GM19025 (cell line): ENCODE data around the gene FAM234B.

Experiments
- ATAC-seq: cut with Tn5 transposase; IDR thresholded peaks from one replicate; pipeline ENCODE4 v1.9.1; 2021; ENCODE audit warnings: mild to moderate bottlenecking, low read depth, moderate library complexity; ENCODE audit not compliant: unreplicated experiment

Gene FAM234B, protein sequence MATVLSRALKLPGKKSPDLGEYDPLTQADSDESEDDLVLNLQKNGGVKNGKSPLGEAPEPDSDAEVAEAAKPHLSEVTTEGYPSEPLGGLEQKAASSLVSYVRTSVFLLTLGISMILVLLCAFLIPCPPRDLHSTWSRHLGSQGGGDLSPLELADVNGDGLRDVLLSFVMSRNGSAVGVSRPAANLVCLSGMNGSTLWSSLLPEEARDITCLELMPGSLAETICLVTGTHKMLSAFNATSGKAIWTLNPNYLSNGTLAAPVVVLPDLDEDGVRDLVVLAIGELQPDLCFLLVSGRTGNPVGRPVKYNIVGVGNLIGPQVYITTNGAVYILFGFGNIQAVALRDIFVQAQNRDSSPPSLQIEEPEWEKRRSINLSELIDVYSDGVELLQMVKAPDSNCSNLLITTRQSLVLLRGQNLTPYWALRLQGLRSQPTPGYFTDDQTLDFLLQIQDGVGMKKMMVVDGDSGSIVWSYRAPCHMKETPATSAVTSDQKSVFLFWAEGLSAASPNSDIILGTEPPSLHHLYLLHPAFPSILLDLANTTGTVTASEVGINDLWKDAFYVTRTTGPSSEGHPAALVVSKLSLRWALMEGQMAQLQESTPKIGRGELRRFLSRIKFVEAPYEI

DNA sequence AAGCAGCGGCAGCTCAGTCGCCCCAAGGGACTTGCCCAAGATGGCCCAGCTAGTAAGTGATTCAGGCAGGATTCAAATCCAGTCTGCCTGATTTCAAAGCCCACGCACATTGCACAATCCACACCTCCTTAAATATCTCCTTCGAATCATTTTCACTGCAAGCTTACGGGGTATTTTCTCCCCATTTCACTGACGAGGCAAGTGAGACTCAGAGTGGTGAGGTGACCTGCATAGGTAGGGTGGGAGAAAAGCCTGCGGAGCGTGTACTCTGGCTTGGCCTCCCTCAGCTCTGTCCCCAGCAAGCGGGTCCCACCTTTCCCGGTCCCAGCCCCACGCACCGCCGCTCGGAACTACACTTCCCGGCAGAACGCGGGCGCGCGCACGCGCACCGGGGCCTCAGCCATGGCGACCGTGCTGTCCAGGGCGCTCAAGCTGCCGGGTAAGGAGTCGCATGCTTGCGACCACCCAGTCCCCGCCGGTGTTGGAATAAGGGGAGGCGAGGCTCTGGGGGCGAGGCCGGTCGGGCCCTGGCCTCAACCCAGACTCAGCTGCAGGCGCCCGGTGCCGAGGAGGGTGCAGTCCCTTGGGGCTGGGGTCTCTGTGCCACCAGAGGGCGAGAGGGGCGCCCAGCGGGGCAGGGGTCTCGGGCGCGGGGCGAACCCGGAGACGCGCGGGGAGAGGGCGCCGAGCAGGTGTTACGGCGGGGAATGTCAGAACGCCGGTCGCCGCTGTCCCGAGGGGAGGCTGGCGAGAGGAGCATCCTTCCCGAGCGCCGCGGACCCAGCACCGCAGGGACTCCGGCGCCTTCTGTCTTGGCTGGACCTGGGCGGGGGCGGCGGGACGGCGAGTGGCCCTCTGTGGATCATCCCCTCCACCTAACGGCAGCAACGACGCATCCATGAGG is at the start of gene FAM234B:
TSS of gene FAM234B (plus strand) at position 380 of the 904 bp plus-strand sequence. CDS start at position 403, 23 bp downstream.
- ATAC-seq, result peak; percentile 79

DNA sequence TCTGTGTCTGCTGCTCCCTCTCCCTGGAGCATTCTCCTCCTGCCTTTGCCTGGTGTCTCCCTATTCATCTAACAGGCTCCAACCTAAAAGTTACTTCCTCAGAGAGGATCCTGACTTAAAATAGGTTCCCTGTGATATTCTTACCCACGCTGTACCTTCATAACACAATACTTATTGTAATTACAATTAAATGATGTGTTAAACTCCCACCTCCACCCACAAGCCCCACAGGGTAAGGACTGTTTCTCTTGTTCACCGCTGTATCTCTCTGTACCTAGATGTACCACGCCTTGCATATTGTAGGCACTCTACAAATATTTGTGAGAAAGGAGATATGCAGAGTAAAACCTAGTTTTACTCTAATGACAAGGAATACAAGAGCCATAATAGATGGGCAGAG is 49.1 kb upstream of the FAM234B start:
- no peak for ATAC-seq

DNA sequence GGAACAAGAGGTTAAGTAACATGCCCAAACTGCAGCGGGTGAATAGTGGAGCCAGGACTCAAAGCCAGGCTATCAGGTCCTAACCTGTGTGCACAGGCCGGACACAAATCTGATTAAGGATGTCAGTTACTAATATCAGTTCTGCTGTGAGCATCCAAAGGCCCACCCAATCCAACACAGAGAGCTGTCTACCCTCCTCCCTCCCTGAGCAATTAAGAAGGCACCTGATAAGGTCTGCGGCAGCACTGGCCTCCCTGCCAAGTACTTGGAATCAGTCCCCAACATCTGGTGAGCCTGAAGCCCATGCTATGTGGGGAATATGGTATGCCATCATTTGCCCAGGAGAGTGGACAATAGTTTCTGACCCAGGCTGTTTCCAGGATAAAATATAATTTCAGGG is 48.0 kb upstream of the FAM234B start:
- no peak for ATAC-seq

DNA sequence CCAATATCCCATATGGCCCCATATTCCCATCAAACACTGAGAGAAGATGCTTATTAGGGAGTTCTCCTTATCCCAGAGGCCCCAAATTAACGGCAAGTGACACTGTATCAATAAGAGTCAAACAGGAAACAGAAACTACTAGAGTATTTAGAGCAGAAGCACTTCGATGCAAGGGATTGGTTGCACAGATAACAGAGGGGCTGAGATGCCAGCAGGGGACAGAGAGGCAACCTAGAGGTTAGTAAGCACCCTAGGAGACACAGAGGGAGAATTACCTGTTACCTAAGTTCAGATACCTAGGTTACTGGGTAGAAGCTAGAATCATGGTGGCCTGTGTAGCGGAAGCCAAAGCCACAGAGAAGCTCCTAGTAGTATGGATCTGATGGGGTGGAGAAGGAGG is 47.0 kb upstream of the FAM234B start:
- no peak for ATAC-seq

DNA sequence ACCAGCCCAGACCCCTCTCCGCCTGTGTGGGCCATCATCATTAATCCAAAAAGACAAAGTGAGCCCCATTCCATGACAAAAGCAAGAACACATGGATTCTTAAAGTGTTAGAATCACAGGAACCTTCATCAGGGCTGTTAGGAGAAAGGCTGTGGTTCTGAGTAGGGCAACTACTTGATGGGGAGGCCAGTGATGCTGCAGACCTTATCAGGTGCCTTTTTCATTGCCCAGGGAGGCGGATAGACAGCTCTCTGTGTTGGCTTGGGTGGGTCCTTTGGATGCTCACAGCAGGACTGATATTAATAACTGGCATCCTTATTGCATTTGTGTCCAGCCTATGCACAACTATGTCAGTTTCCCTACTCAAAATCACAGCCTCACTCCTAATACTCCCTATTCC is 46.4 kb upstream of the FAM234B start:
- ATAC-seq, result no peak

DNA sequence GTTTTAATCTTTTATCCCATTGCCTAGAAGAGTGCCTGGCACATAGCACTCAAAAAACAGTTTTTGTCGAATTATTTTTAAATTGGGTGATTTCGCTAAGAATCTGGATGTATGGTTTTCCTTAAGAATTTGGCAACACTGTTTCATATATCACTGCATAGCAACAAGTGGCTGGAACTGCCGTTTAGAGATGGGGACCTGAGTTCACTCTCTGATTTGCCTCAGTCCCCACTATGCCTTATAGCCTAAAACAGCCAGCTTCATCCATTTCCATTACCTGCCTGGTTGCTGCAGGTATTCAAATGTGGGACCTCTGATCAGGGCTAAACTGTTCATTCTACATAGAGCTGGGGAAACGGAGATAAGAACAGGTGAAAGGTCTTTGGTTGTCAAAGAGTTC is 45.9 kb upstream of the FAM234B start:
- no peak for ATAC-seq

DNA sequence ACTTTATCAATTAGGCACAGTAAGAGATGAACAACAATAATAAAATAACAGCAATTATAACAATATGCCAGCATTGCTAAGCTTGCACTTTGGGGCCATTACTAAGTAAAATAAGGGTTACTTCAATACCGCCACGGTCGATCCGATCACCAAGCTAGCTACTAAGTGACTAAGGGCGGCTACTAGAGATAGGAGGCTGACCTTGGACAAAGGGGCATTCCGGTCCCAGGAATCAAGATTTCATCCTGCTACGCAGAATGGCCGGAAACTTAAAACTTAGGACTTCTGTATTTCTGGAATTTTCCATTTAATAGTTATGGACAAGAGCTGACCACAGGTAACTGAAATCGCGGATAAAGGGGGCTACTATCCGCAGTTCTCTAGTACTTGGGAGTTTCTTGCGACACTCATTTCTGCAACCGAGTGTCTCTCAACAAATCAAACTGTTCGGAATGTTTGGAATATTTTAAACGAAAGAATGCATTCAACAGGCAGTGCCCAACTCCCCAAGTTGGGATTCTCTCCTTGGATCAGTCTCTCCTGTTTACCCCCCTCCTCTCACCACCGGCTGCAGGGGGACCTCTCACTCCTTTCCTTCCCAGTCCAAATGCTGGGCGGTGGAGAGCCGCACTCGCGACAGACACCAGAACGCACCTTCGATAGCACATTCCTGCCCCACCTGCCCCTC is 44.8 kb upstream of the FAM234B start:
- no peak for ATAC-seq

DNA sequence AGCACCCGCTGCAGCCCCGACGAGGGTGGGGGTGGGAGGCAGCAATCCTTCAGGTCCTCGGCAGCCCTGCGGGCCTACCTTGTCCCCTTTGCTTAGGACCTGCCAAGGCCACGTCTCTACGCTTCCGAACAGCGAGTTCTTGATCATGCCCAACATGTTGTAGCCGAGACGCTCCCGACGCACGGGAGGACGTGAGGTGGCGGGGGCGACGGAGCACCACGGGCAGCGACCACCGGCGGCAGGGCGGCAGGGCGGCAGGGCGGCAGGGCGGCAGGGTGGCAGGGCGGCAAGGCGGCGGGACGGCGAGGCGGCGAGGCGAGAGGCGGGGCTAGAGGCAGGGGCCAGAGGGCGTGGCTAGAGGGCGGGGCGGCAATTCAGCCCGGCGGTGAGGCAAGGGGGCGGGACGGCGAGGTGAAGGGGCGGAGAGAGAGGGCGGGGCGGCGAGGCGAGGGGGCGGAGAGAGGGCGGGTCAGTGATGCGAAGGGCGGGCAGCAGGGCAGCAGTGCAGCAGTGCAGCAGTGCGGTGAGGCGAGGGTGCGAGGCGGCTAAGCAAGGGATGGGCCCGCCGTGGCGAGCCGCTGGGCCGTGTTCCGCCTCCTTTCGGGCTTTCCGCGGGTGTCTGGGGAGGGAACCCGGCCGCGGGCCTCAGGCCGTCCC is 44.1 kb upstream of the FAM234B start, which contains the start of gene HEBP1:
TSS of gene HEBP1 (minus strand) at position 307 of the 657 bp plus-strand sequence. CDS start at position 156, 151 bp downstream.
- peak; percentile 71 for ATAC-seq

DNA sequence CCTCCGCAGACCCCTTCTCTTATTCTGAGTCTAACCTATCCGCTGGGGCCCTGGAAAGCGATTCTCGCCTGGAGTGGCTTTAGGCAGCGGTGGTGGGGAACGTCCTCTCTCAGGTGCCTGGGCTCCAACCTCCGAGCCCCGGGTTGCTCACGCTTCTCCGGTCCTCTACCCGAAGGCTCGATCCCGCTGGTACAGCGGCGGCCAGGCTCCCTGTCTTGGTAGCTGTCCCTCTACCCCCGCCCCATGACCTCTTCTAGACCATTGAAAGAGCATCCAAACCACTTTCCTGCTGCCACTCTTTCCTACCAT is 43.6 kb upstream of the FAM234B start:
- peak; percentile 23 for ATAC-seq

DNA sequence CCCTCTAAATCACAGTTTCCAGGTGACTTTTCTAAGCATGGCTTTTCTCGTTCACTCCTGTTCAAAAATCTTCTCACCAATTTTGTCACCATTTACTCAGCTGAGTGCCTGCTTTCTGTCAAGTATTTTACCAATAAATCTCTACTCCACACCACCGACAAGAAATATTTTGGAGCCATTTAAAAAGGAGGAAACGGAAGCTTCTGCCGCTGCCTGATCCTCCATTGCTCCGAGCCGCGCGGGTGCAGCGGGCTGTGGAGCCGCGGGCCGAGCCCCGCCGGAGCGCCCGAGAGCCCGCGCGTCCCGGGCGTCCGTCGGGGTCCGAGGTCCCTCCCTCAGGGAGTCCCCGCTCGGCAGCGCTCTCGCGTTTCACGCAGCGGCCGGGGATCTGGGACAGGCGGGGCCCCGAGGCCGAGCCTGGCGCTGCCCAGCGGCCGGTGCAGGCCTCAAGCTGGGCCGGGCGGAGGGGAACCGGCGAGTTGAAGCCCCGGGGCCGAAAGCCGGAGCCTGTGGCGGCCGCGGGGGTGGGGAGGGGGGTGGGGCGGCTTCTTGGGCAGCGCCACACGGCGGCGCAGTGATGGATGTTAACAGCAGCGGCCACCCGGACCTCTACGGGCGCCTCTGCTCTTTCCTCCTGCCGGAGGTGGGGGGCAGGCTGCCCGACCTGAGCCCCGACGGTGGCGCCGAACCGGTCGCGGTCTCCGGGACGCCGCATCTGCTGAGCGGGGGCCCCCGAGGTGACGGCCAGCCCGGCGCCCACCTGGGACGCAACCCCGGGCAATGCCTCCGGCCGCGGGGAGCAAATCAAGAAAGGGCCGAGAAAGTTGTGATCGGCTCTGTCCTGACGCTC is 43.0 kb upstream of the FAM234B start:
- ATAC-seq, result no peak

DNA sequence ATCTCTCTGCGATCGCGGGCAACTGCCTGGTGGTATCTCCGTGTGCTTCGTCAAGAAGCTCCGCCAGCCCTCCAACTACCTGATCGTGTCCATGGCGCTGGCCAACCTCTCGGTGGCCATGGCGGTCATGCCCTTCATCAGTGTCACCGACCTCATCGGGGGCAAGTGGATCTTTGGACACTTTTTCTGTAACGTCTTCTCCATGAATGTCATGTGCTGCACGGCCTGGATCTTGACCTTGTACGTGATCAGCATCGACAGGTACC is 42.5 kb upstream of the FAM234B start:
- no peak for ATAC-seq

DNA sequence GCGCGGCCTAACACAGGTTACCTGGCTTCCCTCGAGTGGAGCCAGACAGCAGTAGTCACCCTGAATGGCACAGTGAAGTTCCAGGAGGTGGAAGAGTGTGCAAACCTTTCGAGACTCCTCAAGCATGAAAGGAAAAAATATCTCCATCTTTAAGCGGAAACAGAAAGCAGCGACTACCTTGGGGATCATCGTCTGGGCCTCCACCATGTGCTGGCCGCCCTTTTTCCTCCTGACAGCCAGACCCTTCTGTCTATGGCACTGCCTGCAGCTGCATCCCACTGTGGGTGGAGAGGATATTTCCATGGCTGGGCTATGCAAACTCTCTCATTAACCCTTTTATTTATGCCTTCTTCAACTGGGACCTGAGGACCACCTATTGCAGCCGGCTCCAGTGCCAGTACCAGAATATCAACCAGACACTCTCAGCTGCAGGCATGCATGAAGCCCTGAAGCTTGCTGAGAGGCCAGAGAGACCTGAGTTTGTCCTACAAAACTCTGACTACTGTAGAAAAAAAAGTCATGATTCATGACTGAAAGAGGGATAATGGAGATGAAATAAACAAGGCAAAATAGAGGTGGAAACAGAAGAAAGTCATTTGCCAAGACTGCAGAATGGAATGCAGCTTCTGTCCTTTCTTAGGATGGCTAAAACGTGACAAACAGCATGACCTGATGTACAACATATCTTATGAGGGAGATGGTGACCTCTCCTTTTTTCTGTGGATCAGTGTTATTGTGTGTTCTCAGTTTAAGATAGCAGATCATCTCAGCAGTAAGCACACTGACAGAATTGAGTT is 41.7 kb upstream of the FAM234B start:
- no peak for ATAC-seq

DNA sequence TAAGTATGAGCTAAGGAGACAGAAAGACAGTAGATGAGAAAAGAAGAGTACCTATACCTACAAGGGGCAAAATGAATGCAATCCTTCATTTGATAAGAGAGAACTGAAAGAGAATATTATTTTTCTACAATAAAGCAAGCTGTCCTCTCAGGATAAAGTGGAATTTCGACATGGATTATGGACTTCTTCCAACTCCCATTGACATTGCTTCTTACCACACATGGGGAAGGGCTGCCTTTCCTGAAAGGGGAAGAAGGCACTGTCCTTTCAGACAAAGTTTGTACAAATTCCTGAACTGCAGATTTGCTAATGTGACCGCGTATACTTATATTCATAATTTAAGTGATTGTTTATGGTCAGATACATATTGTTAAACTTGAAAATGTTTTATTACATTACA is 39.8 kb upstream of the FAM234B start:
- no peak for ATAC-seq

DNA sequence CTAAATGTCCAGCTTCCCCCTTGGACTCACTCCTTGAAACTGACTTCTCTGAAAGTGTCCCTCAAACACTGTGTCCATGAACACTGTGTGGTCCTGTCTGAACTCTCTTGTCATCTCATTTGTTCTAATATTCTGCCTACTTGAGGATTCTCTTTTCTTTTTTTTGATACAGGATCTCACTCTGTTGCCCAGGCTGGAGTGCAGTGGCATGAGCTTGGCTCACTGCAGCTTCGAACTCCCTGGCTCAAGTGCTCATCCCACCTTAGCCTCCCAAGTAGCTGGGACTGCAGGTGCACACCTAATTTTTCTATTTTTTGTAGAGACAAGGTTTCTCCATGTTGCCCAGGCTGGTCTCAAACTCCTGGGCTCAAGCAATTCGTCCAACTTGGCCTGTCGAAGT is 39.2 kb upstream of the FAM234B start:
- ATAC-seq, result no peak

DNA sequence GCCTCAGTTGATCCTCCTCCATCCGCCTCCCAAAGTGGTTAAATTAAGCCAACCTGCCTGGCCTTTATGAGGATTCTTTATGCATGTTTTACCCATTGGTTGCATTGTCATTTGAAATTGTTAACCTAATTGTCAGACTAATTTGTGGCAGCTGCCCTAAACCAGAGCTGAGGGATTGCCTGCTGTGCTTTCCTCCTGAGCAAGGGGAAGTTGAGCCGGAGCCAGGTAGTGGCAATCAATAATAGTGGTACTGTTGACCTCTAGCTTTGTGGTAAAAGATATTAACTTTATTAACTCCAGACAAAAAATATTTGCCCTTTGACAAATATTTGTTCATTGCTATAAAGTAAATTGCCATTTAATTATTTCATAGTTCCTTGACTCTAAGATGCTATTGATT is 38.5 kb upstream of the FAM234B start:
- no peak for ATAC-seq

DNA sequence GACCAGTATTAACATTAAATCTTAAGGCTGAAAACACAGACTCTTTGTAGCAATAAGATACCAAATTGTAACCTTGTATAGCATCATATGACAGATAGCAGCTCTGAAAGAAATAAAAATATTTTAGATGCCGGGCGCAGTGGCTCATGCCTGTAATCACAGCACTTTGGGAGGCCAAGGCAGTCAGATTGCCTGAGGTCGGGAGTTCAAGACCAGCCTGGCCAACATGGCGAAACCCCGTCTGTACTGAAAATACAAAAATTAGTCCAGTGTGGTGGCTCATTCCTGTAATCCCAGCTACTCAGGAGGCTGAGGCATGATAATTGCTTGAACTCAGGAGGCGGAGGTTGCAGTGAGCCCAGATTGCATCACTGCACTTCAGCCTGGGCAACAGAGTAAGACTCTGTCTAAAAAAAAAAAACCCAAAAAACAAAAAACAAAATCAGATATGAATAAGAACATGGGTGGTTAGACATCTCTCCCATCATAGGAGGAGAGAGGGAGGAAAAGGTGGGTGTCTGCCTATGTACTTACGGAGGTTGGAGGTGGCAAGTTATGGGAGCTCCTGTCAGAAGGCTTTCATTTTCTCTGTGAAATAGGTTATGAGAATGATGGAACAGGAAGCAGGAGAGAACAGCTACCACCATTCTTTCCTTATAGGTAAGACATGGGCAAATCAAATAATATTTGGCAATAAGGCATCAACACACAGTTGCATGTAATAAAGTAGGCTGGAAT is 36.5 kb upstream of the FAM234B start:
- no peak for ATAC-seq

DNA sequence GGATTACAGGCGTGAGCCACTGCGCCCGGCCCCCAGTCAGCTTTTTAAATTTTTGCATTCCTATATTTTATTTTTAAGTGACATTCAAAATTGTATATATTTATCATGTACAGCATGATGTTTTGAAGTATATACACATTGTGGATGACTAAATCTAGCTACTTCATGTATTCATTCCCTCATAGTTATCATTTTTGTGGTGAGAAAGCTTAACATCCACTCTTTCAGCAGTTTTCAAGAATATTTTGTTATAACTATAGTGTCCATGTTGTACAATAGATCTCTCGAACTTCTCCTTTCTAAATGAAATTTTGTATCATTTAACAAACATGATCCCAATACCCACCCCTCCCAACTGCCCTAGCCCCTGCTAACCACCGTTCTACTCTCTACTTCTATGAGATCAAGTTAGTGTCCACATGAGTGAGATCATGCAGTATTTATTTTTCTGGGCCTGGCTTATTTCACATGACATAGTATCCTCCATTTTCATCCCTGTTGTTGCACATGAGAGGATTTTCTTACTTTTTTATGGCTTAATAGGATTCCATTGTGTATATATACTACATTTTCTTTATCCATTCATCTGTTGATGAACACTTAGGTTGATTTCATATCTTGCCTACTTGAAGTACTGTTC is 35.3 kb upstream of the FAM234B start:
- ATAC-seq, result no peak

DNA sequence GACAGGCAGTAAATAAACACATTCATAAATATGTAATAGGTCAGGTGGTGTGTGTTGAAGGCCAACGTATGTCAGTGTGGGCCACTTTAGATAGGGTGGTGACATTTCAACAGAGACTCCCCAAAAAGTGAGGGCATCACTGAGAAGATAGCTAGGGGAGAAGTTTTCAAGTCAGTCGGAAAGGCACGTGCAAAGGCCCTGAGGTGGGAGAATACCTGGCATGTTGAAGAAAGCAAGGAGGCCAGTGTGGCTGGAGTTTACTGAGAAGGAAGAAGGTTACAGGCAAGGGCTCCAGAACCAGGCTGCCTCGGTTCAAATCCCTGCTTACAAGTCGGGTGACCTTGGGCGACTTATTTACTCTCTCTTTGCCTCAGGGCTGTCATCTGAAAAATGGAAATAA is 33.1 kb upstream of the FAM234B start:
- ATAC-seq, result no peak
